ENCODE results near the gene NDST4.
"Not testable (repeated sequence)": the region's sequence is repeated elsewhere in the genome, so short reads cannot be mapped to it uniquely, and the experiment has no call there.

Gene NDST4

DNA sequence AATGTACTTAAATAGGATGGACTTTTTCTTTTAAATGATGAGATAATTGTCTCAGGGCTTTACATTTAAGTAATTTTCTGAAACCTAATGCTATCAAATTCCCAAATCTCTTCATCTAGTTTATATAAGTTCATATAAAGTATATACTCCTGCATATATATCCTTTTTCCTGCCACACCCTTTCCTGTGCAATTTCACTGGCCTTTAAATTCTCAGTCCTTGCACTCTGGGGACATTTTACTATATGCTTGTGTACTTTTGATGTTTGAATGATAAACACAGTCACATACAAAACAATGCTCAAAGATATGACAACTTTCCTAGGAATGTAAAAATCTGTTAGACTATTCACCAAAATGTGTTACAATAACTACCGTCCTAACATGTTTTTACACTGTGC is 60.1 kb downstream of the NDST4 start:
- DNase-seq, result no peak

DNA sequence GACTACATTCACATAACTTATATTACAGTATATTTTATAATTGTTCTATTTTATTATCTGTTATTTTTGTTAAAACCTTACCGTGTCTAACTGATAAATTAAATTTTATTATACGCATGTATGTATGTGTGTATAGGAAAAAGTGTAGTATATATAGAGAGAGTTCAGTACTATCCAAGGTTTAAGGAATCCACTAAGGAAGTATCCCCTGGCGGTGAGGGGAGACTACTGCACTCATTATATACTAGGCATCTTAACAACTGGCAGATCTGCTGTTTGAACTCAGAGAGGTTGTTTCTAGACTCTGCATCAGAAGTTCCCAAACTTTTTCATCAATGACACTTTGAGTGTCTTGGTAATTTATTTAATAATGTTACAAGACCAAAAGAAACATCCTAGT is 70.9 kb downstream of the NDST4 start:
- DNase-seq, result no peak

DNA sequence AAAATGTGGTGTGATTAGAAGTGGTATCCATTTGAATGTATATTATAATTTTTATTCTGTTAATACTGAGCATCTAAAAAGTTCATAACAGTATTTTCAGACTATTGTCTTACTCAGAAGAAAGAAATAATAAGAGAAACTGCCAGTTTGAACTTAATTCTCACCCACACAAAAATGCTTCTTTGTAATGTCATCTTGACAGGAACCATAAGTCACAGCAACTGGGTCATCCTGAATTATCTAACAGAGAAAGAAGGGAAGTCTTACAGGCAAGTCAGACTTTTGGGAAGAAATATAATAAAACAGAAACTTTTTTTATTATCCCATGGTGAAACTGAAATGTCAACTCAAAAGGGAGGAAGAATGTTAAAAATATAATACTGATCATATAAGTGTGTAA is 83.1 kb downstream of the NDST4 start:
- no peak for DNase-seq

DNA sequence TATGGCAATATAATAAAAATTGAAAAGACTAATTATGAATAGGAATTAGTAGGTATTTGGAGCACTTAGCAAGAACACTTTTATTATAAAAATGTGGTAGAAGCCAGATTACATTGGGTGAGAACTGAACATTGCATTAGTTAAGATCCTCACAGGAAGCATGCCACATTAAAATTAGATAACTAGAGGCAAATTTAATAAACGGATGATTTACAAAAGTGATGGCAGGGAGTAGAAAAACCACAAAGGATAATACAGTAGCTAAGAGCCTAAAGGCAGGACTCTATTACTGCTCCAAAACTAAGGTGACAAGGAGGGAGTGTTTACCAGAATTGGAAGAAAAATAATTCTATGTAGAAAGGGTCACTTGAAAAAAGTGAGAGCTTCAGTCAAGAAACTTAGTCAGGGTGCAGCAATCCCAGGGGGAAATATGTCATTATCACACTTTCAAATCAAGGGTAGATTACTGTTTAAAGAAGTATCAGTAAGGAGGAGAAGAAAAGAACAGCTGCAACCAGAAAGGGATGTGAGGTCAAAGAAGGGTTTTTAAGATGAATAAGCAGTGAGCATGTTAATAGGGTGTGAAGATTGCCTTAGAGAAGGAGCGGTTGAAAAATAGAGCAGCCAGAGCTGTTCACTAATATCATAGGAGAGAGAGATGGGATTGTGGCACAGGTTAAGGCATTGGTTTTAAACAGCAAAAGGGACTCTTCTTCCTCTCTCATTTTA is 84.6 kb downstream of the NDST4 start:
- DNase-seq, result no peak

DNA sequence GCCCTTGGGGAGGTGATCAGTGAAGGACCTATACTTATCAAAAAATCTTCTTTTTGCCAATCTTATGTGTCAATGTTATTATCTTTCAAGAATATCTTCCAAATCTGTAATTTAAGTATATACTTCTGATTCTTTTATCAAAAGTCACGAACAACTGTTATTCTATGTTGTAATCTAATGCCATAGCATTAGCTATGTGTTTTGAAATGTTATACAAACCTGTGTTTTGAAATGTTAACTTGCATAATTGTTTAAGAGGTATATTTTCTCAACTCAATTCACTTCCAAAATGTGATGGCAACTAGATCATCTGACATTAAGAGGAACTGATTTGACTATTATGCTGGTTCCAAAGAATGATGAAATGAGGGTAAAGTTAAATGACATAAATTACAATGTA is 113.5 kb downstream of the NDST4 start:
- DNase-seq, result no peak

DNA sequence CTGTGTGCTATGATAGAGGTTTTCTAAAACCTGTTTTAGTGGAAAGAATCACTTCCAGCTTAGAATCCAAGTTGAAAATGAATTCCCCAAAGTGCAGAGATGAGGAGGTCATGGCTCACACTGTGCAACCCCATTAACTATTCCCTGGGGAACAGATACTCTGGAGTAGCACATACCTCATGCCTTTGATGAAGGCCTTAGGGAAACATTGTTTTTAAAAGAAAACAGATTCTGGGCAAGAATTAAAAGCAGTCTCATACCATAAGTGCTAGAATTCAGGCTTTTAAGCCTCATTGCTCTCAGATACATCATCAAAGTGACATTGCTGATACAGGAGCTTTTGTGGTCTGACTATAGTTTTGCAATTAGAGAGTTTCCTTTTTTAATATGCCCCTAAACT is 115.1 kb downstream of the NDST4 start:
- DNase-seq, result no peak

DNA sequence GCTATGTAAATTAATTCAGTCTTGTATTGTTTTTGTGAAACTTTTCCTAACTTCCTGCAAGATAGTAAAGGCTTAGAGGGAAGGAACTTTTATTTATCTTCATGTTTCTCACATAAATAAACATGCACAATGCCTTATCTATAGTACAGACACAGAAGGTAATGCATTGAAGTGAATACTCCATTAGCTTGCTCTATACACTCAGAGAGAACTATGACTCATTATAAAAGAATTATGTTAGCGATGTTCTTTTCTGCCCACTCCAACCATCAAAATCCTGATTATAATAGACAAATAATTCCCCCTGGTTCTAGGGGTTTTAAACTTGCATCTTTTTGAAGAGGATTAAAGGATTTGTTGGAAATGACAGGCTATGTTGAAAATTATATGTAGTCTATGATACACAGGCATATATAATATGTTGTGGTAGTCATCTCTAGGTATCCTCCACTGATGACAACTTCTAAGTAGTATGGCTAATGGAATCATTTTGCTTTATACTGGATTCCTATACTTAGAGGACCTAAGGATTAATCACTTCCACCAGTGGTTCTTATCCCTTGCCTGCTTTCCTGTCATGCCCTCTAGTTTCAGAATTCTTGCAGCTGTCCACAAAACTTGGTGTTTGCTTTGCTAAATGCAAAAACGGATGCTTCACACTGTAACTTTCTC is 115.7 kb downstream of the NDST4 start:
- no peak for DNase-seq

DNA sequence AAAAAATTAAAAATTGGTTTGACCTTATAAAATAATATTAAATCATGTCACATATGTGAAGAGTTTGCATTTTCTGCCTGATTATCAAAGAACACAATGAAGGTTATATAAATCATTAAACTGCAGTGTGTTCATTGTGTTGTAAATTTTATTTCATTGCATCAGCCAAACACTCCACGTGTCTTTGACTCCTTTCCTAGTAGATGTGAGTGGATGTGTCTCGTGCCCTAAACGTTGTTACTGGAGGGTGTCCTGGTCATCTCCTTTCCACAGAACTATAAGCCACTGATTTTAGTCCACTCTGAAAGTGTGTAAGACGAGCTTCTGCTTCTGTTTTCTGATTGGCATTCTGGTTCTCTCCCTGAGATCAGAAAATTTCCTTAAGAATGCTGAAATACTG is 127.3 kb downstream of the NDST4 start:
- DNase-seq, result no peak

DNA sequence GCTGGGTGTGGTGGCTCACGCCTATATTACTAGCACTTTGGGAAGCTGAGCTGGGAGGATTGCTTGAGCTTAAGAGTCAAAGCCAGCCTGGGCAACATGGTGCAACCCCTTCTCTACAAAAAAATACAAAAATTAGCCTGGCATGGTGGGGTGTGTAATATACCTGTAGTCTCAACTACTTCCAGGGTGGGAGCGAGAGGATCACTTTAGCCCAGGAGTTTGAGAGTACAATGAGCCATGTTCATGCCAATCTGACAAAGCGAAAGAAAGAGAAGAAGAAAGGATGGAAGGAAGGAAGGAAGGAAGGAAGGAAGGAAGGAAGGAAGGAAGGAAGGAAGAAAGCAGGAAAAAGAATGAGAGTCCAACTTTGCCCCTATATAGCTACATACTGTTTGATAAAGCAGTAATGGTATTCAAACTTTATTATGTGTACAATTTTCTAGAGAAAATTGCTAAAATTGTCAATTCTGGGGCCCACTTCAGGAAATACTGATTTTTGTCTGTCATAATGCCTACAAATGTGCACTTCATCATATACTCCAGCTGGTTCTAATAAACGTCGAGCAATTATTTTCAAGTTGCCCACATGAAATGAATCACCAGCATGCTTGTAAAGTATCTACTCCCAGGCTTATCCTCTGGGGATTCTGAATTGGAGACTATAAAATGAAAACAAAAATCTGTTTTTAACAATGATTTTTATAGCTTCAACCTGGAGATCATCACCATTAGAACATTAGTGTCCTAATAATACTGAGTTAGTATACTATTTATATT is 132.3 kb downstream of the NDST4 start:
- no peak for DNase-seq

DNA sequence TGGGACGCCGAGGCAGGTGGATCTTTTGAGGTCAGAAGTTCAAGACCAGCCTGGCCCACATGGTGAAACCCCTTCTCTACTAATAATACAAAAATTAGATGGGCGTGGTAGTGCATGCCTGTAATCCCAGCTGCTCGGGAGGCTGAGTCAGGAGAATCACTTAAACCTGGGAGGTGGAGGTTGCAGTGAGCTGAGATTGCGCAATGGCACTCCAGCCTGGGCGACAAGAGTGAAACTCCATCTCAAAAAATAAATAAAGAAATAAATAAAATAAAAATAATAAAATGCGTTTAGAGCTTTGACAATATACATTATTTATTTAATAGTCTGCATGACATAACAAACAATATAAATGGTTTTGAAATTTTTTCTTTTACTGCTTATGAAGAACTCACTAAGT is 133.0 kb downstream of the NDST4 start:
- not testable (repeated sequence) for DNase-seq

DNA sequence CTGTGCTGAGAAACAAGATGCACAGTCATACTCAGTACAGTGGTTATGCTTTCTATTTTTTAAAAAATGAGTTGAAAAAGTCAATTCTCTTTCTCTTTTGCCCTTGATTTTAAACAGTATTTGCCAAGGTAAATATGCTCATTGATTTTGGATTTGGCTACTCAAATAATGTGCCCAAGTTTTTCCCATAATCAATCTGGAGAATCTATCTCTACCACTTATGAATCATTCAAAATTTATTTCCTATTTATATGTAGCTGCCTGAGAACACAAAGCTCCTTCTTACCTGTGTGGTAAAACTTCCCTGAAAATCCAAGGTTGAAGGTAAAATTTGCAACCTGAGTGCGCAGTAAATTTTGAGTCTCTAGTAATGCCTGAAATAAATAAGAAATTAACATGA is 136.5 kb downstream of the NDST4 start:
- no peak for DNase-seq

DNA sequence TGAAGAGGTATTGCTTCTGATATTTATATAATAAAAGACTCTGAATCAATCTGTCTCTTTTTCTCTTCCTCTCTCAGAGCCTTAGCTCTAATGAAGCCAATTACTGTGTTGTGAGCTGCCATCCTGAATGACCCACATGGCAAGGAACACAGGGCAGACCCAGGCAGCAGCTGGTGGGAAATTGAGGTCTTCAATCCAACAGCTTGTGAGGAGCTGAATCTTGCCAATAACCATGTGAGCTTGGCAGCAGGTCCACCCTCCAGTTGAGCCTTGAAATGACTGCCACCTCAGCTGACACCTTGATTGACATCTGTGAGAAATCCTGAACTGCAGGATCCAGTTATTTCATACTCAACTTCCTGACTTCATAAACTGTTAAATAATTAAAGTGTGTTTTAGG is 149.4 kb downstream of the NDST4 start:
- DNase-seq, result no peak

DNA sequence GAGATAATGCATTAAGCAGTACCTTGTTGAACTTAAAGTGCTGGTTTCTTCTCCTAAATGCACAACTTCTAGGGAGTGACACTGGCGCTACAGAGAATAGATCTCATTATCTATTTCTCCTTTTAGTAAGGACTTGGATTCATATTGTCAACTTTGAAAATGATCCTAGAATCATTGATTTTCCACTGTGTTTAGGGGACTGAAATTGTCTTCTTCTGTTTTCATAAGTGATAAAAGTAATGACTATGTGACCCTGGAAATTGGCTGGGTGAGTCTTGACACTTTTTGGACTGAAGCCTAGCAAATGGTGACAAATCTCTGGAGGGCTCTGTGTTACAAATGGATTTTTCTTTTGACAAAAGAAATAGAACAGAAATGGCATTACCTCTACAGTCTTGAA is 167.8 kb downstream of the NDST4 start:
- DNase-seq, result no peak

DNA sequence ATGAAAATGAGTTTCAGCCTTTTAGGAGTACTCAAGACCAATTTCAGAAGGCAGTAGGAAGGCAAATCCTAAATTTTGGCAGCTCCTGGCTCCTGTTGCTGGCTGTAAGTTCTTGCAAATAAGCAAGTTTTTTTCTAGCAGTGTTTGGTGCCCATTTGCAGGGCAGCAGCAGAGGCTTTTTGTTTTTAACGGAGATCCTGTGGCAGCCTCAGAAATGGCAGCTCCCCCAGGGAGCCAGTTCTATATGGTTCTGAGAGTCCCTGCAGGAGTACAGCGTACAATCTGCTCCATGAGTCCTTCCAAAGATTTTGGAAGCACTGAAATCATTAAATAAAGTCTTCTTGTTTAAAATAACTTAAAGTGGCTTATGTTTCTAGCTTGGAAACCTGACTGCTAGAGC is 171.9 kb downstream of the NDST4 start:
- DNase-seq, result no peak

DNA sequence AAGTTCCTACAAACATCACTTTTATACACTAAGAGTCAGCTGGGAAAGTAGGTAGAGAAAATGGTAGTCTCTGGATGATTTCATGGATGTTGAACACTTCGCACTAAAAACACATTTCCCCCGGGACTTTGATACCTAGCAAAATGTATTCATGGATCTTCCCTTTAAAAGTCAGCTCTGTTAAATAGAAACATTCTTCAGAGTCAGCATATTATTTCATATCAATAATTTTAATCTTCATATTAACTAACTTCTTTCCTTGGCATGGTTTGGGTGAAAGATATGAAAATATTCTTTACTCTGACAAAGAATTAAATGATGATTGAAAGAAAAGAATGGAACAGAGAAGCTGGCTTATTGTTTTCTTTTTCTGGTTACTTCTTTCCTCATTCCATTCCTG is 185.5 kb downstream of the NDST4 start:
- DNase-seq, result no peak

DNA sequence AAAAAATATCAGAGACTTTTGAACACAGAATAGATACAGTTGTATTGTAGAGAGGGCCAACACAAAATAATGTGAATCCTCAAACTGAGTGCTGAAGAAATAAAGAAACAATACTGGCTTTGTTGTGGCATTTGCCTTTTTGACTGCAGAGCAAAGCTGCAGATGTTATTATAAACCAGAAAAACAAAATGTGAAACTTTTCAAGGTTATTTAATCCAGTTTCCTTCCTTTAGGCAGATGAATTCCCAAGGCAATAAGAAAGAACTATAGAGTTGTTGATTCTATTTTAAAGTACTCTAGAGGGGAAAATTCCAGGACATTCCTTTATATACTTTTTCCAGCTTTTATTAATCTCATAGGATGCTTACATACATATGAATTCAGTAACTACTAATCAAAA is 186.8 kb downstream of the NDST4 start:
- DNase-seq, result no peak

DNA sequence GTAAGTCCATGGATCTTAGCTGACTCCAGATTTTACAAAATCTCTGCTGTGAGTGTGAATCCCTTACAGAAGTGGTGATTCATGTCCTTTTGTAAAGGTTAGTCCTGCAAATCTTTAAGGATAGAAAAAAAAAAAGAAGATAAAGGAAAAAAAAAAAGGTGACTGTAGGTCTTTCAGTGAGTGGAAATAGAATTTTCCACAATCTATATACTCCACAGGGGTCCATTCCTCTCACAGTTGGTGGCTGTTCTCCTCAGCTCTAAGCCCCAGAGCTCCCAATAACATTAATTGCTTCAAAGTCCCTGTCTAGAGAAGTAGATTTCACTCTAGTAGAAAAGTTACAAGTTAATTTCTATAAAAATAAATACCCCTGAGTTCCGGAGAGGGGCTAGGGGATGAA is 189.1 kb downstream of the NDST4 start:
- no peak for DNase-seq

DNA sequence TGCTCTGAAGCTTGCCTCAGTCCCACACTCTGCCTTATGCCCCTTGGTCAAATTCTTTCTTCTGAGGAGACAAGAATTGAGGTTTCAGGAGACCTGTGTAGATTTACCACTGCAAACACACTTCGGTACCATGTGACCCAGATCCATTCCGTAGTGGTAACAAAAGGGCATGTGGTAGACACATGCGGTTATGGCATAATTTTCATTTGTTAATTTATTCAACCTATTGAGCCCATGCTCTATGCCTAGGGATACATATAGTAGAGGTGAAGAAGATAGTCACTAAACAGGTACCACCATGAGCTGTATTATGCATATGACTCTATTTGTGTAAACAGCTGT is 190.9 kb downstream of the NDST4 start:
- DNase-seq, result no peak

DNA sequence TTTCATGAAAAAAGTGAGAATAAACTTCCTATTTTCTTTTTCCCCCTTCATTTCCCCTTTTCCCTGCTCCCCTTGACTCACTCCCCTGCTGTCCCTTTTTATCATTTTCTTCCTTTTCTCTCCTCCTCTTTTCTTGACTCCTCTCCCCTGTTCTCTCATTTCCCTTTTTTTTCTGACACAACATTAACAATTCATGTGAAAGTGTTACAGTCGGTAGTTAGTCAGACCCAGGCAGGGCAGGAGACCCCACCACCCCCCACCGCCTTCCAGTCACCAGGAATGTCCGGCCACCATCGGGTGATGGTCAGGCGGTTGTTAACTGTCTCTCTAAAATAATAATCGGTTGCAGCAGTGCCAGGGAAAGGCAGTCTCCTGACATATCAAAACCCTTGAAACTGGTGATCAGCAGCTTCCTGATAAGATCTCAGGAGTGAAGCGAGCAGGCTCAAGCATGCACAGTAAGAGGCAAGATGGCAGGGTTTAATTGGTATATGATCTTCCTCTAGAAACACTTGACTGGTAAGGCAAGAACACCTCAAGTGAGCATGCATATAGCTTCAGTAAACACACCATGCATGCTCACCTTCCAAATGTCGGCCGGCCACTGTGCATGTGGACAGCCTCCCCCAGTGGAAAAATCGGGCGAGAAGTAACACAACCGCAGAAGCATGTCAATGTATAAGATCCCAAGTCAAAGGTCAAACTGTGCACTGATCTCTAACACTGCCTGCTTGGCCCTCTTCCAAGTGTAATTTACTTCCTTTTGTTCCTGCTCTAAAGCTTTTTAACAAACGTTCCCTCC is 191.4 kb downstream of the NDST4 start:
- DNase-seq, result no peak

DNA sequence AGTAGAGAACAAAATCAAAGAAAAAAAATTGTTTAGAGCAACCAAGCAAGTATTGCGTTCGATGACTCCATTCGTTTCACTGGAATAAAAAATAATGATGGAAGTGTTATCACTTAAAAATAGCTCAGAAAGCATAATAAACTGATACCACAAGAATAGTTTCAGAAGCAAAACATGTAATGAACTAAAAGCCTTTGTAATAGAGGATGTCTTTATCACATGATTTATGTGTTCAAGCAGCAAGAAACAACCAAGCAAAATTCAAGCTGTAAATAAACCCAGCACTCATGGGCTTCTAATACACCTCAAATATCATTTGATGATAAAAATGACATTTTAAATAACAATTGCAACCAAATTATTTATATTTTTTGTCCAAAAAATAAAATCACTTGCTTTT is 192.2 kb downstream of the NDST4 start:
- DNase-seq, result no peak

DNA sequence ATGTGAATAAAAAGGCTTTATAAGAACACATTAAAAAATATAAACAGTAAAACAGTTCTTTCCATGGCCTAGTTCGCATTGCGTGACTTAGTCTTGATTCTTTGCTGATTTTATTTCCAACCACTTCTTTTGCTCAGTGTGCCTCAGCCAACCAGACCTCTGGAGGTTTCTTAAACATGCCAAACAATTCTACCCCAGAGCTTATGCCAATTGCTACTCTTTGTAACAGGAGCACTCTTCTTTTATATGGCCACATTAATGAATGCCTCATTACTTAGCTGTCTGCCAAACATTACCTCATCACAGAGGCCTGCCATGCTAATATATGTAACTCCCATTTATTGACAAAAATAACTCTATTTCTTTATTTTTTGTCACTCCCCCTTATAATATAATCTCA is 202.3 kb downstream of the NDST4 start:
- DNase-seq, result no peak

DNA sequence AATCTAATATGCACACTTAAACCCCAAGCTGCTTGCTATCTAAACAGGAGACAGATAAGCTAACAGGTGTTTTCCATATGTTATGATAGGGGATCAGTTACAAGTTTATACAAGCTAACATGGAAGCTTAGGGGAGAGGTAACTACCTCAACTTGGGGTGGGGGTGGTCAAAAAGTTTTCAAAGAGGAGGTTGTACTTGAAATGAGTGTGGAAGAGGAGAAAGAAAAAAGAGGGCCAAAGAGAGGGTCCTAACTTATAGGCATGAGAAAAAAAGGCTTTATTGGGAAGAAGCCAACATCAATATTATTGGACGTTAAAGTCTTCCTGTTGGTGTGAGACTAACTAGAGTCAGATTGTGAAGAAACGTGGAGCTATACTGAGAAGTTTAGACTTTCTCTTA is 205.9 kb downstream of the NDST4 start:
- no peak for DNase-seq

DNA sequence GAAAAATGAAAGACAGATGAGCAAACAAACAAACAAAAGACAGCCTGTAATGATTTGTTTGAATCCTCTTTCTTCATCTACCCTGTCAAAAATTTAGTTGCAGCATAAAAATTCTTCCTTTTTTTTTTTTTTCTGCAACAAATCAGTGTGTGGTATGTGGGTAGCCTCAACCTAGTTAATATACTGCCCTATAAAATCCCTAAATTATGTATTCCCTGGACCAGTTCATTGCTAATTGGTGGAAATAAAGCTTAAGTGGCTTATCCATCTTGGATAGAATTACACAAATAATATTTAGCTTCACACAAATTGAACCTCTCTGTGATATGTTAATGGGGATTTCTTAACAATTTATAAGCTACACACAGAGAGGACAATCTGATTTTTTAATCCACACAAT is 208.4 kb downstream of the NDST4 start:
- DNase-seq, result no peak

DNA sequence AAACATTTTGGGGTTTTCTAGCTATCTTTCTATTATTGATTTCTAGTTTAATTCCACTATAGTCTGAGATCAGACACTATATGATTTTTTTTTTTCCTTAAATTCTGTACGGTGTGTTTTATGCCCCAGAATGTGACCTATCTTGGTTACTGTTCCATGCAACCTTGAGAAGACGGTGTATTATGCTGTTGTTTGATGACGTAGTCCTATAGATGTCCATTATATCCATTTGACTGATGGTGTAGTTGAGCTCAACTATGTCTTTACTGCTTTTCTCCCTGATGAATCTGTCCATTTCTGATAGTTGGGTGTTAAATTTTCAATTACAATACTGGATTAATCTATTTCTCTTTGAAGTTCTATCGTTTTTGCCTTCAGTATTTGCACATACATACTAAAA is 212.5 kb downstream of the NDST4 start:
- DNase-seq, result no peak
